Brain microvascular endothelial cell (primary cell): ENCODE measurements around the gene PAPPA2.
"Not testable (repeated sequence)": the region's sequence is repeated elsewhere in the genome, so short reads cannot be mapped to it uniquely, and the experiment has no call there.

Source experiments
- DNase-seq: peaks from one replicate; pipeline ENCODE4 v3.0.0-alpha.2; 2020
- H3K27ac ChIP-seq: fragments of 250-450 bp; sonication (Bioruptor Pico); 2 replicates; pipeline ENCODE4 v1.5.1; 2020; ENCODE audit warnings: mild to moderate bottlenecking, moderate library complexity
- H3K27me3 ChIP-seq: fragments of 250-450 bp; sonication (Bioruptor Pico); replicated peaks from 2 replicates; pipeline ENCODE4 v1.5.1; 2020; ENCODE audit warnings: mild to moderate bottlenecking
- H3K36me3 ChIP-seq: fragments of 250-450 bp; sonication (Bioruptor Pico); replicated peaks from 2 replicates; pipeline ENCODE4 v1.5.1; 2020; ENCODE audit warnings: mild to moderate bottlenecking
- H3K4me3 ChIP-seq: 2 replicates; pipeline ENCODE4 v1.5.1; 2011; ENCODE audit warnings: low read depth, mild to moderate bottlenecking, control low read depth, low read length, moderate library complexity
- CTCF ChIP-seq: IDR thresholded peaks from 2 replicates; pipeline ENCODE4 v1.5.1; 2011; ENCODE audit warnings: low read depth, mild to moderate bottlenecking, moderate library complexity, low read length, control low read depth, inconsistent platforms; ENCODE audit errors: missing control alignments
- in situ Hi-C: cut with HindIII; loops from 2 replicates; pipeline ENCODE4 v1.10.0; 2017; ENCODE audit warnings: low sequenced_read_pairs, low pct_ligation_motif_present

Gene PAPPA2

GRCh38 chr1:176462674-176463378 lies at the start of gene PAPPA2:
PAPPA2 (plus strand) TSS chr1:176463175; CDS start chr1:176556323, 93,148 bp downstream.
- no peak within 1 kb of the TSS for H3K27ac ChIP-seq
- in situ Hi-C loops = no loop called here
- H3K27me3 ChIP-seq = no peaks in the 10 kb centered on the region
- no peaks in the 10 kb centered on the region for H3K36me3 ChIP-seq
- no peak for TF ChIP-seq CTCF
- DNase-seq = no peak
- no peak within 1 kb of the TSS for H3K4me3 ChIP-seq

GRCh38 chr1:176416777-176417176 lies 46.2 kb upstream of the PAPPA2 start:
- DNase-seq = no peak
- H3K36me3 ChIP-seq = no peaks in the 10 kb centered on the region
- no peak overlapping the region for H3K4me3 ChIP-seq
- in situ Hi-C loops = no loop called here
- no peak for TF ChIP-seq CTCF
- no peak overlapping the region for H3K27ac ChIP-seq
- H3K27me3 ChIP-seq = no peaks in the 10 kb centered on the region

- in situ Hi-C loops, DNase-seq, H3K27ac ChIP-seq, H3K36me3 ChIP-seq, H3K4me3 ChIP-seq, H3K27me3 ChIP-seq: not testable (repeated sequence)
Observed at GRCh38 chr1:176419608-176420007, 43.4 kb upstream of the PAPPA2 start.

- Histone ChIP-seq H3K27me3 (no peaks in the 10 kb centered on the region), H3K36me3 (no peaks in the 10 kb centered on the region), H3K4me3 (no peak overlapping the region), H3K27ac (no peak overlapping the region)
- in situ Hi-C loops = no loop called here
- no peak for DNase-seq
- no peak for TF ChIP-seq CTCF
Observed at GRCh38 chr1:176434234-176434633, 28.7 kb upstream of the PAPPA2 start.

- in situ Hi-C loops = no loop called here
- H3K36me3 ChIP-seq = no peaks in the 10 kb centered on the region
- no peak overlapping the region for H3K27ac ChIP-seq
Observed at GRCh38 chr1:176436251-176436650, 26.7 kb upstream of the PAPPA2 start.

GRCh38 chr1:176440176-176440575 lies 22.8 kb upstream of the PAPPA2 start:
- in situ Hi-C loops = no loop called here
- no peaks in the 10 kb centered on the region for H3K27me3 ChIP-seq
- no peak for TF ChIP-seq CTCF
- no peak overlapping the region for H3K27ac ChIP-seq
- no peak overlapping the region for H3K4me3 ChIP-seq
- no peak for DNase-seq
- H3K36me3 ChIP-seq = no peaks in the 10 kb centered on the region

More at GRCh38 chr1:176436251-176436650, 26.7 kb upstream of the PAPPA2 start:
- no peaks in the 10 kb centered on the region for H3K27me3 ChIP-seq
- TF ChIP-seq CTCF = no peak
- DNase-seq = no peak
- H3K4me3 ChIP-seq = no peak overlapping the region
